NB4 (cell line): ENCODE measurements around the gene FAM9C.

Source experiments
- DNase-seq: peaks from one replicate; pipeline ENCODE4 v3.0.0; 2010; ENCODE audit warnings: low read depth
- H3K4me3 ChIP-seq: one replicate; pipeline ENCODE4 v1.5.1; 2011; ENCODE audit warnings: mild to moderate bottlenecking, low read depth, low read length, moderate library complexity
- MYC ChIP-seq: IDR thresholded peaks from 2 replicates; pipeline ENCODE4 v1.6.1; 2011; ENCODE audit warnings: low read depth, low read length
- POLR2A ChIP-seq: IDR thresholded peaks from 2 replicates; pipeline ENCODE4 v1.6.1; 2011; ENCODE audit warnings: mild to moderate bottlenecking; ENCODE audit not compliant: insufficient read length; ENCODE audit errors: extremely low read depth
- TF ChIP-seq, protein P1 (sequence below): IDR thresholded peaks from one replicate; pipeline ENCODE4 v1.5.1; 2012; ENCODE audit warnings: low read depth, low read length
- TF ChIP-seq, protein P2 (sequence below): IDR thresholded peaks from 2 replicates; pipeline ENCODE4 v1.6.1; 2011; ENCODE audit warnings: low read depth, low read length

FAM9C gene

DNA sequence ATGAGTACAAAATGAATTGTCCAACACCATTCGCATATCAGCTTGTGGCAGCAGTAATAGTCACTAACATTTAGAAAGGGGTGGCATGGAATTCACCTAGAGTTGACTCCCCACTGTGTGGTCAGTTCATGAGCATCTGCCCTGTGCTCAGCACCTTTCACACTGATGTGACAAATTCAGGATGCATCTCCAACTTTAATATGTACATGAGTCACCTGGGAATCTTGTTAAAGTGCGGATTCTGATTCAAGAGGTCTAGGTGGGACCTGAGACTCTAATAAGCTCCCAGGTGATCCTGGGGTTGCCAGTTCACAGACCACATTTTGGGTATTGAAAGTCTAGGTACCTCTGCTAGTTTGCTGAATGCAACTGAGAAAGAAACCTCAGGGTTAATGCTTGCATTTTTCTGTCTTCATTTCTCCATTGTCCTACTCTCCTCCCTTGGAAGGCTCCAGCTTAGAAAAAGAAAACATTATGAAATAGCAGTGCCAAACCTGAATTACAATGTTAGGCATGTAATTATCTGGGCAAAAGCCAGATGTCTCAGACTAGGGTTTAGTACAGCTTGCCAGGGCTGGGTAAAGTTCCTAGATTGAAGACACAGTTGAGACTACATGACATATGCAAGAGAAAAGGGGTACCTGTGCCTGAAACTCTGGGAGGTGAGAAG lies 36.8 kb downstream of the FAM9C start:
- DNase-seq: no peak
- TF ChIP-seq, protein P1, sequence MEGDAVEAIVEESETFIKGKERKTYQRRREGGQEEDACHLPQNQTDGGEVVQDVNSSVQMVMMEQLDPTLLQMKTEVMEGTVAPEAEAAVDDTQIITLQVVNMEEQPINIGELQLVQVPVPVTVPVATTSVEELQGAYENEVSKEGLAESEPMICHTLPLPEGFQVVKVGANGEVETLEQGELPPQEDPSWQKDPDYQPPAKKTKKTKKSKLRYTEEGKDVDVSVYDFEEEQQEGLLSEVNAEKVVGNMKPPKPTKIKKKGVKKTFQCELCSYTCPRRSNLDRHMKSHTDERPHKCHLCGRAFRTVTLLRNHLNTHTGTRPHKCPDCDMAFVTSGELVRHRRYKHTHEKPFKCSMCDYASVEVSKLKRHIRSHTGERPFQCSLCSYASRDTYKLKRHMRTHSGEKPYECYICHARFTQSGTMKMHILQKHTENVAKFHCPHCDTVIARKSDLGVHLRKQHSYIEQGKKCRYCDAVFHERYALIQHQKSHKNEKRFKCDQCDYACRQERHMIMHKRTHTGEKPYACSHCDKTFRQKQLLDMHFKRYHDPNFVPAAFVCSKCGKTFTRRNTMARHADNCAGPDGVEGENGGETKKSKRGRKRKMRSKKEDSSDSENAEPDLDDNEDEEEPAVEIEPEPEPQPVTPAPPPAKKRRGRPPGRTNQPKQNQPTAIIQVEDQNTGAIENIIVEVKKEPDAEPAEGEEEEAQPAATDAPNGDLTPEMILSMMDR: no peak
- TF ChIP-seq MYC (no peak), POLR2A (no peak)
- TF ChIP-seq, protein P2, sequence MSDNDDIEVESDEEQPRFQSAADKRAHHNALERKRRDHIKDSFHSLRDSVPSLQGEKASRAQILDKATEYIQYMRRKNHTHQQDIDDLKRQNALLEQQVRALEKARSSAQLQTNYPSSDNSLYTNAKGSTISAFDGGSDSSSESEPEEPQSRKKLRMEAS: no peak
- H3K4me3 ChIP-seq: no peak overlapping the region

DNA sequence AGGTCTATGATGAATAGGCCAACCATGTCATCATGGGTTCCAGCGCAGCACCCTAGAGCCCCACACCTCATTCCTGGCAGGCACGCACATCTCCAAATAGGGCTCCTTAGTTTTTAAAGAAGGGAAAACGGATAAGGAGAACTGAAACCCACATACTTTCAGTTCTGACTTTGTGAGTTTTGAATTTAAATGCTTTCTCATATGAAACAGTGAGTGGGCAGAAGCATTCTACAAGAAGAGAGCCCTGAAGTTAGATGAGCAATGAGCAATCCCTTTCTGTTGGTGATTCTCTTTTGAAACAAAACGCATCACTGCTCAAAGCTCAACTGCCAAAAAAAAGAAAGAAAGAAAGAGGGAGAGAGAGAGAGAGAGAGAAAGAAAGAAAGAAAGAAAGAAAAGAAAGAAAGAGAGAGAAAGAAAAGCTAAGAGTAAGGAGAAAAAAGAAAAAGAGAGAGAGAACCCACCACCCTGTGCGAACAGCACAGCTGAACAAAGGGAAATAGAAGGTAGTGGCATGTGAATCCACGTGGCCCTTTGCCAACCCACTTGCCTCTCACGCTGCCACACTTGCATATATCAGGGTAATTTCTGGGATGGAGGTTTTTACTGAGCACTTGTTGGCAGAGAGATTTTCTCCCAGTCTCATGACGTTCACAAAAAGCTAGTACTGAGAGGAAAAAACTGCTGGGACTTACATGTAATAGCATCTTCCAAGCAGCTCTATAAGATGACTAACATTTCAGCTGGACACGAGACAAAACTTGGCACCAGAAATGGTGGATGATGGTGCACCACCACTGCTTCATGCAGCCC lies 38.6 kb downstream of the FAM9C start:
- TF ChIP-seq POLR2A: no peak
- H3K4me3 ChIP-seq: no peak overlapping the region
- DNase-seq: no peak

DNA sequence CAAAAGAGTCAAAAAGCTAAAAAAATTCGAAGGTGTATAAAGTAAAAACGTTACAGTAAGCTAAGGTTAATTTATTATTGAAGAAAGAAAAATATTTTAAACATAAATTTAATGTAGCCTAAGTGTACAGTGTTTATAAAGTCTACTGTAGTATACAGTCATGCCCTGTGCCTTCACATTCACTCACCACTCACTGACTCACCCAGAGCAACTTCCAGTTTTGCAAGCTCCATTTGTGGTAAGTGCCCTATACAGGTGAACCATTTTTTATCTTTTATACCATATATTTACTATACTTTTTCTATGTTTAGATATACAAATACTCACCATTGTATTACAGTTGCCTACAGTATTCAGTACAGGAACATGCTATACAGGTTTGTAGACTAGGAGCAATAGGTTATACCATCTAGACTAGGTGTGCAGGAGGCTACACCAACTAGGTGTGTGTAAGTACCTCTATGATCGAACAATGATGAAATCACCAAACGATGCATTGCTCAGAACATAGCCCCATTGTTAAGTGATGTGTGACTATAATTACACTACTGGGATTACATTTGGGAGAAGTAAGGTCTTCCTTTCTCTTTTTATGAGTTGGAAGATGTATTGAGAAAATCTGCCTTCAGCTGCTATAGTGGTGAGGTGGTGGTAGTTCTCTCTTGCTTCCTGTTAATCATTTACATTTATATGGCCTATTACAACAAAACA lies 42.3 kb downstream of the FAM9C start:
- TF ChIP-seq POLR2A: no peak
- TF ChIP-seq, protein P1: no peak
- TF ChIP-seq, protein P2: no peak
- no peak for TF ChIP-seq MYC
- H3K4me3 ChIP-seq: no peak overlapping the region
- DNase-seq: peak; percentile 37

DNA sequence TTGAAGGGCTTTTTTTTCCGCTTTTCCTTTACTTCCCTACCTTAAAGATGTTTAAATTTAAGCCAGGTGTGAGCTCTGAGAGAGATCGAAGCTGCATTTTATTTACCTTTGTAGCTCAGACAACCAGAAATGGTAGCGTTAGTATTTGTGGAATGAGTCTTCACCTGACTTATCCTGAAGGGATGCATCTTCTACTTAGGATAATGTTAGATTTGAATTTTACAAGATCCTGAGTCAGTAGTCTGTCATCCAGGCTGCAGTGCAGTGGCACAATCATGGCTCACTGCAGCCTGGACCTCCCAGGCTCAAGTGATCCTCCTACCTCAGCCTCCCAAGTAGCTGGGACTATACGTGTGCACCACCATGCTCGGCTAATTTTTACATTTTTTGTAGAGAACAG lies 43.3 kb downstream of the FAM9C start:
- TF ChIP-seq, protein P1: no peak
- TF ChIP-seq POLR2A (no peak), MYC (no peak)
- TF ChIP-seq, protein P2: no peak
- no peak for DNase-seq
- no peak overlapping the region for H3K4me3 ChIP-seq

DNA sequence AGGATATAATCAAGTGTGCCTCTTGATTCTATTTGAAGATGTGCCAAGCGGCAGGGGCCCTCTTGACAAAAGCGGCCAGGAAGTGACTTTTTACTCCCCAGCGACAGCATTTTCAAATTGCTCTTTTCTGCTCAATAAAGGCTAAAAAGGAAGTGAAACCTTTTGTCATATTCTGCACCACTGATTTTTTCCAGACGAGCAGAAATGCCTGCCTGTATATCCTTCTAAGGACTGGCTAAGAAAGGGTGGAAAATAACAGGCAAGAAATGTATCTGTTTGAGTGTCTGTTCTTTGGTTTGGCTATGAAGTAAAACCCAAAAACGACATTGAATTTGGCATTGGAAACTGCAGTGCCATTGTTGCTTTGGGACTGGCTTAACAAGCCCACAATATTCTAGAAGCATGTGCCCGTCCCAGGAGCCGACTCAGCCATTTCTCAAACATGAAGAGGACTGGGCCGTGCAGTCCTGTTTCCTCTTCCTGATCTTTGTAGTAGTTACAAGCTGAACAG lies 44.1 kb downstream of the FAM9C start:
- peak overlapping the region; percentile 14 for H3K4me3 ChIP-seq
- DNase-seq: peak; percentile 81

More for the DNA sequence above, 44.1 kb downstream of the FAM9C start:
- no peak for TF ChIP-seq MYC
- TF ChIP-seq POLR2A: no peak
- TF ChIP-seq, protein P2: no peak
- TF ChIP-seq, protein P1: no peak
